GM13977 (cell line): ENCODE results near the gene PBX4.

Experiments
- DNase-seq: peaks from one replicate; pipeline ENCODE4 v3.0.0; 2012; ENCODE audit warnings: low spot score
- CTCF ChIP-seq: IDR thresholded peaks from 2 replicates; pipeline ENCODE4 v1.5.1; 2012; ENCODE audit warnings: mild to moderate bottlenecking, control low read depth; ENCODE audit not compliant: insufficient read depth; ENCODE audit errors: extremely low read depth, missing control alignments
- in situ Hi-C: fragments of 300-500 bp; cut with MboI; formaldehyde crosslinking; loops from one replicate; pipeline ENCODE4 v1.12.0; 2022; ENCODE audit warnings: low sequenced_read_pairs, low pct_unique_long_range_greater_than_20kb, mixed read lengths, inconsistent platforms; ENCODE audit not compliant: unreplicated experiment

Gene PBX4

DNA sequence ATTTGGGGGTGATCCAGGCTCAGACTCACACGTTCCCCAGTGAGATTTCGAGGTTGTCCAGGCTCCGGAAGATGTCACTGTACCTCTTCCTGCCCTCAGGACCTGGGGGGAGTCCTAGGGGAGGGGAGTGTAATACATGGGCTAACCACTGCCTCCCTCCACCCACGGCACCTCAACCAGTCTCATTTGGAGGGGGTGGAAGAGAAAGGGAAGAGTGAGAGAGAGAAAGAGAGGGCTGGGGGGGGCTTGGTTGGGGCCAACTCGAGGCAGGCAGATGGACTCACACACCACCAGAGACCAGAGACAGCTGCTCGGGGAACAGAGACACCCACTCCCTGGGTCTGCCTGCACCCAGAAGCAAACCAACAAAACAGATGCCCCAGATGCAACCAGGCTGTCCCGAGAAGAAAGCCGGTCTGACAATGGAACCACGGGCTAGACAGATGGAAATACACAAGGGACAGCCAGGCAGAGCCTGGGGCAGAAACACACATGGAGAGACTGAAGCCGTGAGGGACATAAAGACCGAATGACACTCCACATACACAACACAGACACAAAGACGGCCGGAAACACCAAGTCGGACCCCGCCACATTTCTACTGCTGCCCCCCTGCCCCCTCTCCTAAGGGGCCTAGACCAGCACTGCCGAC is 24.1 kb upstream of the PBX4 start:
- peak; percentile 15 for TF ChIP-seq CTCF
- in situ Hi-C loops: loop anchor here (10.0 kb wide), 1 partner anchor 118 kb away; the partner anchor contains the start of gene YJEFN3
- peak; percentile 81 for DNase-seq

GRCh38 chr19:19637523-19638251 is 19.2 kb upstream of the PBX4 start:
- no peak for TF ChIP-seq CTCF
- DNase-seq: no peak
- in situ Hi-C loops: no loop called here

DNA sequence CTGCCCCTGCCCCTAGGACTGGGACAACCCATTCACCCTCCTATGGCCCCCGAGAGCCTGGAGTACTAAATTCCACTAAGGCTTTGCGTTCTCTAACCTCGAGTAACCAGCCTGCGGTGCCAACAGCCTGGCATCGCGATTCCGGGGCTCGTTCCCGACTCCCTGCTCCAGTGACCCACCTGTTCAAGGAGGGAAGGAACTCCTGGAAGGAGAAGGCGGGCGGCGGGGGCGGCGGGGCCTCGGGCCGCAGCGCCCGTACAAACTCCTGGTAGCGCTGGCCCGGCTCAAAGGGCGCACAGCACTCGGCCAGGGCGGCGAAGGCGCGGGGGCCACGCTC is 18.7 kb upstream of the PBX4 start:
- no peak for DNase-seq
- in situ Hi-C loops: no loop called here
- no peak for TF ChIP-seq CTCF

DNA sequence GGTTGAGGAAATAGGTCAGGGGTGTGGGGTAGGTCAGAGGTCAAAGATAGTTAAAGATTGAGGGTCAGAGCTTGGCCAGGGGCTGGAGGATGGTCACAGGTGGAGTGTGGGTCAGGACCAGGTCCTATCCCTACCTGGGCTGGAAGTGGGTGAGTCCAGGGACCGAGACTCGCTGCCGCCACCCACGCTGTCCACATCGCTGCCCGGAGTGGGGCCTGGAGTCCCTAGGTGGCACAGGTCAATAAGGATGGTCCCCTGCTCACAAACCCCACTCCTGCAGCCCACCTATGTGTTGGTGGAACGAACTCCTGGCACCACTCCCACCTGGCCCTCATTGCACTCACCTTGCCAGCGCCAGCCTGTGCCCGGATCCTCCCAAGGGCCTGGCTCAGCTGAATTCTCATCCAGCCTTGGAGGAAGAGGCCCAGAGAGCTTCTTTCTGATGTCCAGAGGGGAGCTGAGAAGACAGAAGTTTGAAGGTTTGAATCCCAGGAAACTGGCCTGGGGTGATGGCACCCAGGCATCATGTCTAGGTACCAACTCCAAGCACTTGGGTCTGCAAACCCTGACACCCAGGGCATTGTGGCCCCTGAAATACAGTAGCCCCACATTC is 18.2 kb upstream of the PBX4 start:
- in situ Hi-C loops: no loop called here
- TF ChIP-seq CTCF: no peak
- no peak for DNase-seq

DNA sequence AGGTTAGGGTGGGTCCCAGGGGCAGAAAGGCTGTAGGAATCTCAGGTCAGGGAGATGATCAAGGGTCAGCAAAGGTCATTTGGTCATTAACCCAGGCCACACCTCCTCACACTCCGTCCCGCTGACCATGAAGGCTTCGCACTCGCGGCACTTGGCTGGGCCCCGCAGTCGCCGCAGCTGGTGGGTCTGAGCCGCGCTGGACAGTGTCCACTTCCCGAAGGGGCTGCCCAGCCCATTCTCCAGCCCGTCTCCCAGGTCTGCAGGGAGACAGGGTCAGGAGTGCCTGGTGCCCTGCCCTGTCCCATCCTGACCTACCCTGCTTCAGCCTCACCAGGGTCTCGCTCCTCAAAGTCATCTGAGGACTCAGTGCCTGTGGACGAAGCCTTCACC is 16.8 kb upstream of the PBX4 start:
- no peak for DNase-seq
- in situ Hi-C loops: no loop called here
- TF ChIP-seq CTCF: no peak

DNA sequence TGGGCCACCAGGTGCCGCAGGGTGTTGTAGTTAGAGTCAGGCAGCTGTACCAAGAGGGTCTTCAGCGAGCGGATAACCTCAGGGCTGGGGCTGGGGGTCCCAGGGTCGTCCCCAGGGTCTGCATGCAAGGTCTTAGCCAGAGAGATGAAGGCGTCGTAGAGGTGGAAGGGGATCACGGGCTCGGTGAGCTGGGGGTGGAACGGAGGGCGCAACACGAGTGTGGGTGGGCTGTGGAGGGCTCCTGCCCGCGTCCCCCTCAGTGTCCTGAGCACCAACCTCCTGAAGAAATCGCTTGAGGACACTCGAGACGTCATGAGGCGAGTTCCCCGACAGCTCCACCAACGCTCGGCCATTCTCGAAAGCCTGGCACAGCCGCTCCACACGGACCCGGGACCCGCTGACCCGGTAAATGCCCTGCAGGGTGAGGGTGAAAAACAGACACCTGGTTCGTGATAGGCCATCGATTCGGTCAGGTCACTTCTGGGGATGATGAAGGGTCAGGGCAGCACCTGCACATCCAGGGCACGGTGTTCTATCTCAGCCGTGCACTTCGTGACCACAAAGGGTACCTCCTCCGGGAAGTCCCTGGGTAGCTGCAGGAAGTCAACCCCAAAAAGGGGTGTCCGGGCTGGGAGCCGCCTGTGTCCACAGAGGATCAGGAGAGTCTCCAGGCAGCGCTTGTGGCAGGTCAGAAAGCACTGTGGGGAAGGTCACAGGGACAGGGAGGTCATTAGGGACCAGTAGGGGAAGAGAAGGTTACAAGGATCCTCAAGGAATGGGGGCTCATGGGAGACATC is 16.2 kb upstream of the PBX4 start:
- in situ Hi-C loops: no loop called here
- TF ChIP-seq CTCF: no peak
- DNase-seq: no peak
